Esophagus (tissue), 2 donors: ENCODE results near the gene ZBED5. TPM values are rescaled to one million over a fixed set of nuclear protein-coding genes. Genes with fewer than 3 reads are reported as not detected.
"Not testable (repeated sequence)": the region's sequence is repeated elsewhere in the genome, so short reads cannot be mapped to it uniquely, and the experiment has no call there.

Source experiments
- H3K27ac ChIP-seq, 2 donors: one replicate each; pipeline ENCODE4 v1.5.1; 2013; ENCODE audit warnings: low read depth in 2 of 2, mild to moderate bottlenecking in 2 of 2, inconsistent platforms in 1 of 2, low read length in 1 of 2, moderate library complexity in 1 of 2
- H3K27me3 ChIP-seq, 2 donors: one replicate each; pipeline ENCODE4 v1.6.1; 2013; ENCODE audit warnings: low read length in 2 of 2, control low read depth in 1 of 2, mild to moderate bottlenecking in 1 of 2; ENCODE audit not compliant: insufficient read depth in 2 of 2, control insufficient read depth in 1 of 2
- H3K36me3 ChIP-seq, 2 donors: one replicate each; pipeline ENCODE4 v1.6.1; 2013; ENCODE audit warnings: low read length in 1 of 2; ENCODE audit not compliant: control insufficient read depth in 2 of 2, insufficient read depth in 2 of 2
- H3K4me1 ChIP-seq, 2 donors: one replicate each; pipeline ENCODE4 v1.6.1; 2013; ENCODE audit warnings: low read length in 1 of 2; ENCODE audit not compliant: control insufficient read depth in 2 of 2, insufficient read depth in 2 of 2
- H3K4me3 ChIP-seq, 2 donors: one replicate each; pipeline ENCODE4 v1.5.1; 2013; ENCODE audit warnings: low read length in 2 of 2, mild to moderate bottlenecking in 2 of 2, low read depth in 1 of 2, moderate library complexity in 1 of 2
- H3K9me3 ChIP-seq, 2 donors: one replicate each; pipeline ENCODE4 v1.6.1; 2013; ENCODE audit warnings: mild to moderate bottlenecking in 2 of 2, low read depth in 1 of 2, low read length in 1 of 2, moderate library complexity in 1 of 2; ENCODE audit not compliant: control insufficient read depth in 2 of 2, insufficient read depth in 1 of 2
- WGBS, 2 donors: extraction: QIAGEN DNeasy Blood & Tissue Kit; methylation state at CpG; one replicate each; pipeline ENCODE4 v1.1.7; 2013; 5-methylcytosine and 5-hydroxymethylcytosine counted together
- polyA plus RNA-seq, 2 donors: library from polyadenylated mRNA; stranded (reverse); fragments of 200-250 nt; gene quantifications; one replicate each; pipeline ENCODE4 v1.2.3, GENCODE V29; 2013
- donor health status: healthy with polysubstance abuse.
- donor health status: Bipolar disorder and iron deficiency.

Gene ZBED5
- polyA plus RNA-seq, 2 donors: 16.1 to 30.4 TPM

- no peaks in the 10 kb centered on the region for H3K9me3 ChIP-seq
- no peaks in the 10 kb centered on the region for H3K27me3 ChIP-seq
- H3K4me1 ChIP-seq: peaks cover 5 to 21% of the 10 kb centered on the region in 2 donors
- H3K27ac ChIP-seq: peak overlapping the region; percentile 63 to 94
- H3K4me3 ChIP-seq: no peak overlapping the region
- no peaks in the 10 kb centered on the region for H3K36me3 ChIP-seq
- 48 to 66% methylated on average over 9 of the region's 9 CpGs for WGBS, 2 donors
Measured at GRCh38 chr11:10896493-10896892, 38.6 kb upstream of the ZBED5 start.

GRCh38 chr11:10895285-10895684 is 37.4 kb upstream of the ZBED5 start:
- H3K4me1 ChIP-seq: peaks cover 5 to 18% of the 10 kb centered on the region in 2 donors
- no peaks in the 10 kb centered on the region for H3K36me3 ChIP-seq
- peak overlapping the region in 1 of 2 donors; percentile 2 for H3K27ac ChIP-seq
- H3K4me3 ChIP-seq: no peak overlapping the region
- H3K27me3 ChIP-seq: no peaks in the 10 kb centered on the region
- 84 to 89% methylated on average over 2 of the region's 2 CpGs for WGBS, 2 donors
- H3K9me3 ChIP-seq: no peaks in the 10 kb centered on the region

- Histone ChIP-seq H3K27me3 (no peaks in the 10 kb centered on the region), H3K27ac (no peak overlapping the region), H3K9me3 (no peaks in the 10 kb centered on the region), H3K36me3 (no peaks in the 10 kb centered on the region), H3K4me3 (no peak overlapping the region), H3K4me1 (peaks cover 5 to 15% of the 10 kb centered on the region in 2 donors)
- WGBS, 2 donors: 95 to 100% methylated on average over 1 of the region's 1 CpG
Measured at GRCh38 chr11:10894666-10895065, 36.8 kb upstream of the ZBED5 start.

GRCh38 chr11:10893714-10894151 is 35.9 kb upstream of the ZBED5 start:
- H3K27me3 ChIP-seq: no peaks in the 10 kb centered on the region
- peaks cover 2 to 8% of the 10 kb centered on the region in 2 donors for H3K4me1 ChIP-seq
- no peak overlapping the region for H3K4me3 ChIP-seq
- H3K9me3 ChIP-seq: no peaks in the 10 kb centered on the region
- H3K36me3 ChIP-seq: no peaks in the 10 kb centered on the region
- H3K27ac ChIP-seq: no peak overlapping the region

GRCh38 chr11:10892250-10892649 is 34.4 kb upstream of the ZBED5 start:
- Histone ChIP-seq H3K27ac (peak overlapping the region in 1 of 2 donors; percentile 21), H3K36me3 (no peaks in the 10 kb centered on the region), H3K27me3 (no peaks in the 10 kb centered on the region), H3K4me1 (peaks cover 0 to 2% of the 10 kb centered on the region in 2 donors), H3K9me3 (no peaks in the 10 kb centered on the region), H3K4me3 (no peak overlapping the region)
- 83 to 84% methylated on average over 2 of the region's 2 CpGs for WGBS, 2 donors

- Histone ChIP-seq H3K36me3 (no peaks in the 10 kb centered on the region), H3K4me1 (no peaks in the 10 kb centered on the region), H3K27ac (no peak overlapping the region), H3K27me3 (no peaks in the 10 kb centered on the region), H3K9me3 (no peaks in the 10 kb centered on the region), H3K4me3 (no peak overlapping the region)
- 95 to 96% methylated on average over 1 of the region's 1 CpG for WGBS, 2 donors
Measured at GRCh38 chr11:10891151-10891720, 33.4 kb upstream of the ZBED5 start.

GRCh38 chr11:10890083-10890482 is 32.2 kb upstream of the ZBED5 start:
- H3K9me3 ChIP-seq, H3K36me3 ChIP-seq, H3K4me3 ChIP-seq, H3K27me3 ChIP-seq, H3K4me1 ChIP-seq, H3K27ac ChIP-seq: not testable (repeated sequence)

- no peak overlapping the region for H3K4me3 ChIP-seq
- no peak overlapping the region for H3K27ac ChIP-seq
- no peaks in the 10 kb centered on the region for H3K36me3 ChIP-seq
- no peaks in the 10 kb centered on the region for H3K9me3 ChIP-seq
- H3K4me1 ChIP-seq: peaks cover 0 to 2% of the 10 kb centered on the region in 2 donors
- H3K27me3 ChIP-seq: no peaks in the 10 kb centered on the region
Measured at GRCh38 chr11:10887307-10887706, 29.5 kb upstream of the ZBED5 start.

- Histone ChIP-seq H3K27me3 (no peaks in the 10 kb centered on the region), H3K9me3 (no peaks in the 10 kb centered on the region), H3K36me3 (no peaks in the 10 kb centered on the region), H3K4me3 (no peak overlapping the region), H3K4me1 (peaks cover 0 to 2% of the 10 kb centered on the region in 2 donors), H3K27ac (no peak overlapping the region)
- WGBS, 2 donors: 86 to 87% methylated on average over 3 of the region's 3 CpGs
Measured at GRCh38 chr11:10886652-10887250, 28.9 kb upstream of the ZBED5 start.

GRCh38 chr11:10885703-10886363 is 28.0 kb upstream of the ZBED5 start:
- peaks cover 0 to 2% of the 10 kb centered on the region in 2 donors for H3K4me1 ChIP-seq
- H3K36me3 ChIP-seq: no peaks in the 10 kb centered on the region
- no peaks in the 10 kb centered on the region for H3K9me3 ChIP-seq
- H3K4me3 ChIP-seq: no peak overlapping the region
- no peaks in the 10 kb centered on the region for H3K27me3 ChIP-seq
- H3K27ac ChIP-seq: no peak overlapping the region
- WGBS, 2 donors: 28 to 34% methylated on average over 2 of the region's 2 CpGs
